Measurements from ENCODE around the gene TNNT1. TPM values are rescaled to one million over a fixed set of nuclear protein-coding genes. Genes with fewer than 3 reads are reported as not detected.

Gene TNNT1
- total and polyA plus RNA-seq, 2 donors (not counting 3 experiments of a cell fraction or from before 2014, with no cell fraction given): 0.22 to 0.51 TPM

GRCh38 chr19:55089342-55089944, 59.6 kb downstream of the TNNT1 start:
- Histone ChIP-seq H3K79me2 (ENCODE audit: control insufficient read depth, insufficient read depth, low read length) (peaks cover 5% of the 10 kb centered on the region), H3K4me1 (ENCODE audit: control insufficient read depth, extremely low read depth, insufficient read depth, low read length) (peaks cover 18% of the 10 kb centered on the region), H3K9me1 (replicated peaks; ENCODE audit: control insufficient read depth, extremely low read depth, insufficient read depth, low read length) (no peaks in the 10 kb centered on the region), H4K20me1 (replicated peaks; ENCODE audit: control insufficient read depth, extremely low read depth, insufficient read depth, low read length) (no peaks in the 10 kb centered on the region), H3K36me3 (ENCODE audit: control insufficient read depth in 2 of 2, extremely low read depth in 1 of 2, insufficient read depth in 2 of 2, low read length in 2 of 2) (peaks cover 2 to 22% of the 10 kb centered on the region in 2 experiments), H3K9me3 (replicated peaks; ENCODE audit: control insufficient read depth, insufficient read depth, low read length) (no peaks in the 10 kb centered on the region), H3K27ac (ENCODE audit: insufficient read depth, low read depth, low read length) (no peak overlapping the region), H3K4me3 (replicated peaks in 1 of 3; ENCODE audit: insufficient read depth in 1 of 3, low read depth in 1 of 3, low read length in 3 of 3) (no peak overlapping the region), H3K27me3 (ENCODE audit: control insufficient read depth in 2 of 2, insufficient read depth in 2 of 2, low read length in 2 of 2) (no peaks in the 10 kb centered on the region), H2AFZ (ENCODE audit: low read depth, low read length) (no peak overlapping the region), H3K9ac (replicated peaks; ENCODE audit: extremely low read depth, insufficient read depth, low read length) (no peak overlapping the region), H3K4me2 (ENCODE audit: insufficient read depth, low read length) (no peak overlapping the region)
- FAIRE-seq: no peak
- intact Hi-C loops (cut with micrococcal nuclease): loop anchor here (5.0 kb wide), 2 partner anchors 207 to 553 kb away; partner anchors contain the start of genes ZNF580 and ZNF581
- POLR2A ChIA-PET: no interaction called here
- CTCF ChIA-PET: interaction anchor here (1.2 to 3.7 kb wide), 8 partner anchors 9 to 415 kb away, joined by 4 to 51 read pairs (median 8); partner anchors contain the start of genes PPP1R12C and RDH13
- DNase-seq (ENCODE audit: low read depth, low spot score): no peak
- dilution Hi-C loops (cut with MboI; ENCODE audit: extremely low pct_ligation_motif_present, low sequenced_read_pairs): no loop called here
- TF ChIP-seq GATA2 (IDR thresholded peaks at IDR 0.05; ENCODE audit: insufficient read depth, insufficient read length, low read depth, low read length) (no peak), EZH2 (IDR thresholded peaks at IDR 0.05; ENCODE audit: borderline replicate concordance, low read depth, low read length, severe bottlenecking) (no peak)
- BruUV-seq (replicated peaks): TSS peak; percentile 15

DNA sequence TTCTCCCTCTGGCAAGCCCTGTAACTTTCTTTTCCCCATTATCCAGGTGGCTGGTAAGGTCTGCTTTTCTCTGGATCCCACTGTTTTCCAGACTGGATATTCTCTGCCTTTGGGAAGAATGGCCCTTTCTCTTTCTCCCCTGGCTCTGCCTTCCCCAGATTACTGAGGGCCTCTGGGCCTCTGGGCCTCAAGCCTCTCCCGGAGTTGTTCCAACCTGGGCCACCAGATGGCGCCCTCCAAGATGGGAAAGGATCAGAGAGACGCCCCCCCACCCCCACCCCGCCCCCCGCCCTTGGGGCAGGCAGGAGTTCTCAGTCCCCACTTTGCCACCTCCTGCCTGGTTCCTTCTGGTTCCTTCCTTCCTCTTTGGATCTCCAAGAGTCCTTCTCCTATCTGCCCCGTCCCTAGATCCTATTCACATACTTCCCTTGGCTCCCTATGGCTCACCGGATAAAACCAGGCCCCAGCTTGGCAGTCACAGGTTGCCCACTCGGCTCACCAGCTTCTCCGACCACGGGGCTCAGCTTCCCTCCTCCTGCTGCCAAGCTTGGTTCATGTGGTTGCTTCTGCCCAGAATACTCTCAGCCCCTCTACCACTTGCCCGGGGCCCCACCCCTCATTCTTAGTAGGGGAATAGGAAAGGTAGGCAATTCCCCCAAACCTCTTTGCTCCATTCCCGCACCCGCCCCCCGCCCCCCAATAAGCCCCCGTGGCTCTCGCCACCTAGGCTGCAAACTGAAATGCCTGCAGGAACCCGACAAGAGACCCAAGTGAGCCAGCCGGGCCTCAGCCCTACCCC, 60.3 kb downstream of the TNNT1 start:
- ChIA-PET CTCF (interaction anchor here (0.7 to 3.7 kb wide), 19 partner anchors 8 to 543 kb away, joined by 3 to 51 read pairs (median 5); partner anchors contain the start of genes DNAAF3, PPP1R12C, RDH13 and TMEM238), POLR2A (interaction anchor here (0.6 kb wide), 1 partner anchor 625 kb away, joined by 5 read pairs; the partner anchor contains the start of gene LENG9)
- intact Hi-C loops (cut with micrococcal nuclease): loop anchor here (1.0 to 5.0 kb wide), 3 partner anchors 44 to 554 kb away; partner anchors contain the start of genes ZNF580 and ZNF581
- Histone ChIP-seq H3K36me3 (ENCODE audit: control insufficient read depth in 2 of 2, extremely low read depth in 1 of 2, insufficient read depth in 2 of 2, low read length in 2 of 2) (peaks cover 2 to 19% of the 10 kb centered on the region in 2 experiments), H3K9me3 (replicated peaks; ENCODE audit: control insufficient read depth, insufficient read depth, low read length) (no peaks in the 10 kb centered on the region), H3K27me3 (ENCODE audit: control insufficient read depth in 2 of 2, insufficient read depth in 2 of 2, low read length in 2 of 2) (no peaks in the 10 kb centered on the region), H3K4me2 (ENCODE audit: insufficient read depth, low read length) (peak overlapping the region; percentile 75), H4K20me1 (replicated peaks; ENCODE audit: control insufficient read depth, extremely low read depth, insufficient read depth, low read length) (no peaks in the 10 kb centered on the region), H3K79me2 (ENCODE audit: control insufficient read depth, insufficient read depth, low read length) (peaks cover 5% of the 10 kb centered on the region), H2AFZ (ENCODE audit: low read depth, low read length) (no peak overlapping the region), H3K4me3 (replicated peaks in 1 of 3; ENCODE audit: insufficient read depth in 1 of 3, low read depth in 1 of 3, low read length in 3 of 3) (peak overlapping the region in 2 of 3 experiments; percentile 55 to 77), H3K9ac (replicated peaks; ENCODE audit: extremely low read depth, insufficient read depth, low read length) (peak overlapping the region; percentile 34), H3K27ac (ENCODE audit: insufficient read depth, low read depth, low read length) (peak overlapping the region; percentile 67), H3K4me1 (ENCODE audit: control insufficient read depth, extremely low read depth, insufficient read depth, low read length) (peaks cover 18% of the 10 kb centered on the region), H3K9me1 (replicated peaks; ENCODE audit: control insufficient read depth, extremely low read depth, insufficient read depth, low read length) (no peaks in the 10 kb centered on the region)
- FAIRE-seq: peak; percentile 82
- dilution Hi-C loops (cut with MboI; ENCODE audit: extremely low pct_ligation_motif_present, low sequenced_read_pairs): no loop called here
- peak; percentile 70 for DNase-seq (ENCODE audit: low read depth, low spot score)
- no TSS peak for BruUV-seq (replicated peaks)
- TF ChIP-seq GATA2 (IDR thresholded peaks at IDR 0.05; ENCODE audit: insufficient read depth, insufficient read length, low read depth, low read length): no peak
- TF ChIP-seq, protein P1, sequence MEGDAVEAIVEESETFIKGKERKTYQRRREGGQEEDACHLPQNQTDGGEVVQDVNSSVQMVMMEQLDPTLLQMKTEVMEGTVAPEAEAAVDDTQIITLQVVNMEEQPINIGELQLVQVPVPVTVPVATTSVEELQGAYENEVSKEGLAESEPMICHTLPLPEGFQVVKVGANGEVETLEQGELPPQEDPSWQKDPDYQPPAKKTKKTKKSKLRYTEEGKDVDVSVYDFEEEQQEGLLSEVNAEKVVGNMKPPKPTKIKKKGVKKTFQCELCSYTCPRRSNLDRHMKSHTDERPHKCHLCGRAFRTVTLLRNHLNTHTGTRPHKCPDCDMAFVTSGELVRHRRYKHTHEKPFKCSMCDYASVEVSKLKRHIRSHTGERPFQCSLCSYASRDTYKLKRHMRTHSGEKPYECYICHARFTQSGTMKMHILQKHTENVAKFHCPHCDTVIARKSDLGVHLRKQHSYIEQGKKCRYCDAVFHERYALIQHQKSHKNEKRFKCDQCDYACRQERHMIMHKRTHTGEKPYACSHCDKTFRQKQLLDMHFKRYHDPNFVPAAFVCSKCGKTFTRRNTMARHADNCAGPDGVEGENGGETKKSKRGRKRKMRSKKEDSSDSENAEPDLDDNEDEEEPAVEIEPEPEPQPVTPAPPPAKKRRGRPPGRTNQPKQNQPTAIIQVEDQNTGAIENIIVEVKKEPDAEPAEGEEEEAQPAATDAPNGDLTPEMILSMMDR (IDR thresholded peaks at IDR 0.05; ENCODE audit: extremely low read depth in 1 of 2, insufficient read depth in 1 of 2, low read depth in 1 of 2, low read length in 2 of 2): peak; percentile 38 to 72
